Lower lobe of right lung (tissue), 2 donors: ENCODE measurements around the gene BEND4. TPM values are rescaled to one million over a fixed set of nuclear protein-coding genes. Genes with fewer than 3 reads are reported as not detected.
A peak's percentile ranks its signal among the peaks of the same experiment; 100 is the strongest.

Experiments used
- ATAC-seq, 2 donors: fragments of 200-7000 bp; cut with Tn5 transposase; one replicate each; pipeline ENCODE4 v1.9.1; 2020 to 2022; ENCODE audit warnings: mild to moderate bottlenecking in 2 of 2, moderate library complexity in 2 of 2
- DNase-seq: peaks from one replicate; pipeline ENCODE4 v3.0.0-alpha.2; 2020
- H3K27ac ChIP-seq: fragments of 200-600 bp; one replicate; pipeline ENCODE4 v1.8.0; 2022
- H3K27me3 ChIP-seq: fragments of 200-600 bp; one replicate; pipeline ENCODE4 v1.8.0; 2022; ENCODE audit warnings: low read depth
- H3K36me3 ChIP-seq: fragments of 200-600 bp; one replicate; pipeline ENCODE4 v1.8.0; 2022; ENCODE audit warnings: mild to moderate bottlenecking
- H3K4me1 ChIP-seq: fragments of 200-600 bp; one replicate; pipeline ENCODE4 v1.8.0; 2022
- H3K4me3 ChIP-seq: fragments of 200-600 bp; one replicate; pipeline ENCODE4 v1.8.0; 2022; ENCODE audit warnings: mild to moderate bottlenecking
- H3K9me3 ChIP-seq: fragments of 200-600 bp; one replicate; pipeline ENCODE4 v1.8.0; 2022
- CTCF ChIP-seq: fragments of 200-600 bp; IDR thresholded peaks from one replicate; pipeline ENCODE4 v1.8.0; 2022; ENCODE audit warnings: antibody characterized with exemption, mild to moderate bottlenecking
- intact Hi-C: fragments of 100-400 bp; cut with DNase I; formaldehyde crosslinking; loops from one replicate; pipeline ENCODE4 v1.11.0; 2022
- total RNA-seq: library from RNA; stranded (reverse); fragmentation: NEBNext Ultra II Directional; extraction: Animal tissue kit (Norgen Biotek cat#: 25700); gene quantifications from one replicate; pipeline ENCODE4 v1.2.1, GENCODE V29; 2021
- donor health status: DM: no; HTN: yes; CAD: no; lungs with severe emphysema.

Gene BEND4
- total RNA-seq, 1 donor from 2014 or later = 1.3 TPM

GRCh38 chr4:42159271-42160001 is 7.0 kb upstream of the BEND4 start:
- Histone ChIP-seq H3K27me3 (no peaks in the 10 kb centered on the region), H3K27ac (no peak overlapping the region), H3K4me1 (no peaks in the 10 kb centered on the region), H3K9me3 (peaks cover 5% of the 10 kb centered on the region), H3K36me3 (no peaks in the 10 kb centered on the region), H3K4me3 (no peak overlapping the region)
- no peak for DNase-seq
- no peak for TF ChIP-seq CTCF
- ATAC-seq = no peak
- intact Hi-C loops = no loop called here

- Histone ChIP-seq H3K27me3 (peaks cover 57% of the 10 kb centered on the region), H3K4me3 (peak overlapping the region; percentile 59), H3K9me3 (no peaks in the 10 kb centered on the region), H3K36me3 (no peaks in the 10 kb centered on the region), H3K27ac (no peak overlapping the region), H3K4me1 (peaks cover 18% of the 10 kb centered on the region)
- DNase-seq (no peak), ATAC-seq (peak; percentile 61 to 63)
- intact Hi-C loops = no loop called here
- no peak for TF ChIP-seq CTCF
Measured at GRCh38 chr4:42151568-42152506, 618 bp downstream of the BEND4 start.

GRCh38 chr4:42150653-42151567 is 1.5 kb downstream of the BEND4 start:
- H3K27ac ChIP-seq = no peak overlapping the region
- TF ChIP-seq CTCF = no peak
- no peaks in the 10 kb centered on the region for H3K9me3 ChIP-seq
- H3K36me3 ChIP-seq = no peaks in the 10 kb centered on the region
- H3K4me3 ChIP-seq = peak overlapping the region; percentile 59
- peaks cover 57% of the 10 kb centered on the region for H3K27me3 ChIP-seq
- DNase-seq (no peak), ATAC-seq (peak; percentile 30 to 37)
- H3K4me1 ChIP-seq = peaks cover 18% of the 10 kb centered on the region
- intact Hi-C loops = no loop called here

GRCh38 chr4:42149004-42149403 is 3.5 kb downstream of the BEND4 start:
- no peak for TF ChIP-seq CTCF
- ATAC-seq (no peak), DNase-seq (no peak)
- H3K9me3 ChIP-seq = no peaks in the 10 kb centered on the region
- no peak overlapping the region for H3K4me3 ChIP-seq
- H3K4me1 ChIP-seq = peaks cover 18% of the 10 kb centered on the region
- no peaks in the 10 kb centered on the region for H3K36me3 ChIP-seq
- peaks cover 54% of the 10 kb centered on the region for H3K27me3 ChIP-seq
- intact Hi-C loops = no loop called here
- H3K27ac ChIP-seq = no peak overlapping the region

- Histone ChIP-seq H3K9me3 (no peaks in the 10 kb centered on the region), H3K27ac (no peak overlapping the region), H3K4me1 (peaks cover 18% of the 10 kb centered on the region), H3K36me3 (no peaks in the 10 kb centered on the region), H3K27me3 (peaks cover 48% of the 10 kb centered on the region), H3K4me3 (no peak overlapping the region)
- no peak for DNase-seq
- TF ChIP-seq CTCF = no peak
- intact Hi-C loops = no loop called here
- no peak for ATAC-seq
Measured at GRCh38 chr4:42148425-42148824, 4.0 kb downstream of the BEND4 start.
